Stimulated activated naive CD8-positive, alpha-beta T cell treated with anti-CD3 and anti-CD28 coated beads, Interleukin-15, amount 100 ng/mL, for 72 hours (primary cell): ENCODE results near the gene TSPEAR.
A peak's percentile ranks its signal among the peaks of the same experiment; 100 is the strongest.

Source experiments
- ATAC-seq: fragments of 150-1000 bp; cut with Tn5 transposase; 2 replicates; pipeline ENCODE4 v1.10.0; 2021; ENCODE audit warnings: mild to moderate bottlenecking, moderate library complexity
- DNase-seq, 2 donors: peaks; one replicate each; pipeline ENCODE4 v3.0.0; 2021 to 2022
- H3K27ac Mint-ChIP-seq, 2 donors: one replicate each; pipeline ENCODE4 v1.8.0; 2022; ENCODE audit warnings: mild to moderate bottlenecking in 2 of 2, mixed read lengths in 2 of 2, moderate library complexity in 2 of 2
- H3K27me3 Mint-ChIP-seq: one replicate; pipeline ENCODE4 v1.8.0; 2022; ENCODE audit warnings: mixed read lengths
- H3K4me1 Mint-ChIP-seq: one replicate; pipeline ENCODE4 v1.8.0; 2022; ENCODE audit warnings: mild to moderate bottlenecking, mixed read lengths
- H3K4me3 Mint-ChIP-seq, 2 donors: one replicate each; pipeline ENCODE4 v1.8.0; 2022; ENCODE audit warnings: mild to moderate bottlenecking in 2 of 2, mixed read lengths in 2 of 2, moderate library complexity in 1 of 2
- H3K9me3 Mint-ChIP-seq, 2 donors: one replicate each; pipeline ENCODE4 v1.8.0; 2022; ENCODE audit warnings: mixed read lengths in 2 of 2

The TSPEAR gene

DNA sequence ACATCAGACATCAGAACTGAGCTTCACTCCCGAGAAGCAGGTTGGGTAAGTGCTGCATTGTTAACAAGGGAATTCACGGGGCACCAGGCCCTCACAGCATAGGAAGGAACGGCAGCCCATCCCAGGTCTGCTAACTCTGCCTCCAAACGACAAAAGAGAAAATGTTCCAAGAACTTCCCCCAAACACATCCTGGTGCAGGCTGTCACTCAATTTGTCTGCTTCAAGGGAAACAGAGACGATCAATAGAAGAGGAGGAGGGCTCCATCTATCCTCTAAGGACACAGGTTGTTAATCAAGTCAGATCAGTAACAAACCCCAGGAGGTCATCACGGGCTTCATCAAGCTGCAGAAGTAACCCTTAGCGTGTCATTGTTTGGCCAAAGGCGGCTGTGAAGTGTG is 3.5 kb upstream of the TSPEAR start:
- Mint-ChIP-seq H3K4me1 (peaks cover 26% of the 10 kb centered on the region), H3K27ac (peak overlapping the region in 1 of 2 donors; percentile 11), H3K9me3 (peaks cover 0 to 4% of the 10 kb centered on the region in 2 donors), H3K4me3 (peak overlapping the region in 1 of 2 donors; percentile 27), H3K27me3 (peaks cover 69% of the 10 kb centered on the region)
- DNase-seq: no peak
- ATAC-seq: no peak

DNA sequence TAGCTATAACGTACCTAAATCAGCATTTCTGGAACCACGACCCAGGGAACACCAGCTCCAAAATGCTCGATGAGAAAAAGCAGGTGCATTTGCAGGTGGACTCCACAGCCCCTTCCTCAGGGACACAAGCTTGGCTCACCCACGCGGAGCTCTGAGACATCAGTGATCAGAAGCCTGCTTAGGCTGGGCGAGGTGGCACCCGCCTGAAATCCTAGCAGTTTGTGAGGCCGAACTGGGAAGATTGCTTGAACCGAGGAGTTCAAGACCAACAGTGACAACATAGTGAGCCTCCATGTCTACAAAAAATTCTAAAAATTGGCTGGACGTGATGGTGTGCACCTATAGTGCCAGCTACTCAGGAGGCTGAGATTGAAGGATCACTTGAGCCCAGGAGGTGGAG is 2.5 kb upstream of the TSPEAR start:
- Mint-ChIP-seq H3K27ac (no peak overlapping the region), H3K27me3 (peaks cover 72% of the 10 kb centered on the region), H3K9me3 (peaks cover 0 to 4% of the 10 kb centered on the region in 2 donors), H3K4me3 (no peak overlapping the region), H3K4me1 (peaks cover 37% of the 10 kb centered on the region)
- no peak for DNase-seq
- no peak for ATAC-seq

DNA sequence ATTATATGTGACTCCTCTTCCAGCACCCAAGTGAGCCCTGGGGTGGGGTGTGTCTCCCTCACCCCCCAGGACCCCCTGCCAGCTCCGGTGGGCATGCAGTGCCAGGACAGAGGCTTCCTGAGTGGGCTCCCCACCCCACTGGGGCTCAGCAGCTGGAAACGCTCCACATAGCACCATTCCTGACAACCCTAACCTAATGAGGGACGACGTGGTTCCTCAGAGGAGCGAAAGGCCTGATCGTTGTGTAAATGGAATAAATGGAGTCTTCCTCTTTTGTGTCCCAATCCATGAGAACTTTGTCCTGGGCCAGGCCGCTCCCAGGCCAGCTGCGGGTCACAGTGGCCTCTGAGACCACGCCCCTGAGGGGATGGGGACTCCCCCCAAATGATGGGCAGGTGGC is 1.8 kb upstream of the TSPEAR start:
- peak in 1 of 2 donors; percentile 1 for DNase-seq

DNA sequence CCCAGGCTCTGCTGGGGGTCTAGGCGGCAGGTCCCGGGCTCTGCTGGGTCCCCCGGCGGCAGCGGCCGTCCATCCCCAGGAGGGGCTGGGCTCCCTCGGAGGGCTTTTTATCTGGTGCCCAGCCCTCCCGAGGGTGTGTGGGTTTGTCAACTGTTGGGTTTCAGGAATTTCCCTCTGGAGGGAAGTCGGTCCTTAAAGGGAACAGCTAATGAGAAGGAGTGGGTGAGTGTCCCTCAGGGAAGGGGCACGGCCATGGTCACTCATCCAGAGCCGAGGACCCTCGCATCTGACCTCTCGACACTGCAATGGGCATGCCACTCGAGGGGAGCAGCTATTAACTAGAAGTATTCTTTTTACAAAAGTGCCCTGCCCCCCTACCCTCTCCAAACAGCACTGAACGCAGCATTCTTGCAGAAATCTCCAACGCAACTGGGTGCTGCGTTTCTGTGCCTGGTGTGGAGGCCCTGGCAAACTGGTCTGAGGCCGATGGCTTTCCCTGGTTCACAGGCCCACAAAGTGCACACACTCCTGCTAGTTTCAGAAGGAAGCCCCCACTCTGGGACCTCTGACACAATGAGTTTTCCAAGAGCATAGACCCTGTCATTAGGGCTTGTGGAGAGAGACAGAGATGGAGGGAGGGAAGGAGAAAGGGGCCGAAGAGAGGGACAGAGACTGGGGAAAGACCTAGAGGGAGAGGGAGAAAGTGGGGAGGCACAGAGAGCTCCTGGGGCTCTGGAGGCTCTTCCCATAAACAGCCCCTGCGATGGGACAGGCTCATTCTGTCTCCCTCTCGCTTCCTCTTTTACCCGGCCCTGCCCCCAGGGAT is 1.0 kb upstream of the TSPEAR start:
- H3K4me3 Mint-ChIP-seq: no peak overlapping the region
- peaks cover 77% of the 10 kb centered on the region for H3K27me3 Mint-ChIP-seq
- DNase-seq (peak in 1 of 2 donors; percentile 4), ATAC-seq (no peak)
- peaks cover 51% of the 10 kb centered on the region for H3K4me1 Mint-ChIP-seq
- peaks cover 0 to 4% of the 10 kb centered on the region in 2 donors for H3K9me3 Mint-ChIP-seq
- no peak overlapping the region for H3K27ac Mint-ChIP-seq

More for the DNA sequence above, 1.8 kb upstream of the TSPEAR start:
- Mint-ChIP-seq H3K27ac (no peak overlapping the region), H3K27me3 (peaks cover 72% of the 10 kb centered on the region), H3K9me3 (peaks cover 0 to 4% of the 10 kb centered on the region in 2 donors), H3K4me3 (no peak overlapping the region), H3K4me1 (peaks cover 44% of the 10 kb centered on the region)
- no peak for ATAC-seq

DNA sequence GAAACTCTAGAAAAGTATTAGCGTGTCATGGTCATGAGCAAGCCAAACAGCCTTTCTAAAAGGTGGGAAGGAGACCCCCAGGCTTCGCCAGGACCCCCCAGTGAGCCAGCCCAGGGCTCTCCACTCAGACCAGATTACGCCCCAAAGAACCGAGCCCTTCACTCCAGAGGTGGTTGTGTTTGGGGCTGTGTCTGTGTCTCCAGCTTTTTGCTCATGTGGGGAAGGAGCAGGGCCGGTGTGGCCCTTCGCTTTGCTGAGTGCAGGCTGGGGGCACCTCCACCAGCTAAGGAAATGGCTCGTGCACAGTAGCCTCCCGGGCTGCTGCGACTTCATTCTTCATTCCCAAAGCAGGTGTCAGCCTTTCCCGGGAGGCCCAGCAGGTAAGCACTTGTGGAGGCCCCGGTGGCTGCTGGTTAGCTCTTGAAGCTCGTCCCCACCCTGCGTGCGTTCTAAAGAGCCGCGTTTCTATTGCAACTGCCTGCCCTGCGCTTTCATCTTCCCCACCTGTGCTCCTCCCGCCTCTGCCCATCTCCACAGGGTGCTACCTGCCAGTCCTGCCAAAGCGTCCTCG is 531 bp downstream of the TSPEAR start:
- ATAC-seq (peak; percentile 31), DNase-seq (peak in 1 of 2 donors; percentile 11)
- no peak overlapping the region for H3K27ac Mint-ChIP-seq
- H3K4me3 Mint-ChIP-seq: peak overlapping the region in 1 of 2 donors; percentile 39
- H3K4me1 Mint-ChIP-seq: peaks cover 62% of the 10 kb centered on the region
- peaks cover 92% of the 10 kb centered on the region for H3K27me3 Mint-ChIP-seq
- H3K9me3 Mint-ChIP-seq: peaks cover under 1 to 7% of the 10 kb centered on the region in 2 donors

DNA sequence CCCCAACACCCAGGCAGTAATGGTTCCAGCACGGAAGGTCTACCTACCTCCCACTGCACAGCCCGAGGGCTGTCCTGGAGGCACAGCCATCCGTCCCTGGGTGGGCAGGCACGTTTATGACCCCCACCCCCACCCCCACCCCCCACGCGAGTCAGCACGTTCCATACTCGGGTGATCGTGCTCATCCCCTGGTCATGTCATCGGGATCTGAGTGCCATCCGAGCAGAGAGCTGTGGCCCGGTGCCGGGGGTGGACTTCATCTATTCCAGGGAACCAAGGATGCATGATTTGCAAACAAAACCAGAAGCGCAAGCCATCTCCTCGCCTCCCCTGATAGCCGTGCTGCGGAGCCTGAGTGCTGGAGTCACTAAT is 1.1 kb downstream of the TSPEAR start:
- Mint-ChIP-seq H3K4me3 (peak overlapping the region in 1 of 2 donors; percentile 59), H3K4me1 (peaks cover 61% of the 10 kb centered on the region), H3K27ac (no peak overlapping the region), H3K9me3 (peaks cover 0 to 13% of the 10 kb centered on the region in 2 donors), H3K27me3 (peaks cover 98% of the 10 kb centered on the region)
- ATAC-seq (no peak), DNase-seq (no peak)

DNA sequence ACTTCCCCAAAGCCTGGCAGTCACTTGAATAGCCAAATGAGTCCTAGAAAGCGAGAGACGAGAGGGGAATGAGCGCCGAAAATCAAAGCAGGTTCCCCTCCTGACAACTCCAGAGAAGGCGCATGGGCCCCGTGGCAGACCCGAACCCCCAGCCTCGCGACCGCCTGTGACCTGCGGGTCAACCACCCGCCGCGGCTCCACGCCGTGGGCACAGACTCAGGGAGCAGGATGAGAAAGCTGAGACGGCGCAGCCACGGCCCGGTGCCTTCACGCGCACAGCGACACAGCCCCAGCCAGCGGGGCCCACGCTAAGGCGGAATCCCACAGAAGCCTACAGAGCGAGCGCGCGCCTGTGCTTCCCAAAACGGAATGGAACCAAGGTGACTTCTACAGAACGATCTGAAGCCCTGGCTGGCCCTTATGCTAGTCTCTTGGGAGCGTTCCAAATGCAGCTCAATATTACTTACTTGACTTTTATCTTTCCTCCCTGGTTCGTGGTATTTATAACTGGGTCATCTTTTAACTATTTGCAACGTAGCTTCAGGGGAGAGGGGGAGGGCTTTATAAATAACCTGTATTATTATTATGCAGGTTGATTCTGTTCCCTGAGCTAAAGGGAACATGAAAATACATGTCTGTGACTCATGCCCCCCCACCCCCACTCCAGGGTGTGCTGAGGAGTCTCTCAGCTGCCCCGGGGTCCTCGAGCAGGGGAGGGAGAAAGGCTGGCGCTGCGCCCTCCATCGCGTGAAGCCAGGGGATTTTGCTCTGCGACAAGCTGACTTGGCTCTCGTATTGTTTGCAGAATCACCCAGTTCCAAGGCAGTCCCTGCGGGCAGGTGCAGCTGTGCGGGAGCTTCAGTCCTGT is 1.7 kb downstream of the TSPEAR start:
- H3K4me3 Mint-ChIP-seq: peak overlapping the region; percentile 59 to 62
- ATAC-seq: peak; percentile 25
- no peak overlapping the region for H3K27ac Mint-ChIP-seq
- peaks cover 54% of the 10 kb centered on the region for H3K4me1 Mint-ChIP-seq
- H3K9me3 Mint-ChIP-seq: peaks cover 0 to 19% of the 10 kb centered on the region in 2 donors
- peaks cover 100% of the 10 kb centered on the region for H3K27me3 Mint-ChIP-seq
- DNase-seq: peak in 1 of 2 donors; percentile 8

DNA sequence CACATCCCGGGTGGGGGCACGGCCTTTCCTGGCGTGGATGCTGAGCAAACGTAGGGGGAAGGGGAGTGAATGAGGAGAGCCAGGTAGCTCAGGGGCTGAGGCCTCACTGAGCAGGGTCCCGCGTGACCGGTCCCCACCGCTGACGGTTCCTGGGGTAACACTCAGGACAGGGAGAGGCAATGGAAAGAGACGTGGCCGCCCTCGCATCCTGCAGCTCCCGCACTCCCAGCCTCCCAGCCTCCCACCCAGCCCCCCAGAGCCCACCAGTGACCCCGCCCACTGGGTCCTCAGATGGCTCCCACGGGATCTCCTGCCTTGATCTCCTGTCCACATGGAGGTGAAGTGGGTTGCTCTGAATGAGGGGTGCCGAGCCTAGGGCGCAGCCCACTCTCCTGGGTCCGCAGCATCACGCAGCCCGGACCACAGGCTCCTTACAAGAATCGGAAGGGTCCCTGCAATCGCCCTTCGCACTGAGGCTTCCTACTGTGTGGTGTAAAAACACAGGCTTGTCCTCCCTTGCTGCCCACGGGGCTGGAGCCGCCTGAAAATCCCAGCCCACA is 2.4 kb downstream of the TSPEAR start:
- ATAC-seq: no peak
- H3K4me3 Mint-ChIP-seq: peak overlapping the region; percentile 59 to 62
- peaks cover 0 to 25% of the 10 kb centered on the region in 2 donors for H3K9me3 Mint-ChIP-seq
- no peak for DNase-seq
- peaks cover 100% of the 10 kb centered on the region for H3K27me3 Mint-ChIP-seq
- H3K27ac Mint-ChIP-seq: no peak overlapping the region
- peaks cover 53% of the 10 kb centered on the region for H3K4me1 Mint-ChIP-seq

DNA sequence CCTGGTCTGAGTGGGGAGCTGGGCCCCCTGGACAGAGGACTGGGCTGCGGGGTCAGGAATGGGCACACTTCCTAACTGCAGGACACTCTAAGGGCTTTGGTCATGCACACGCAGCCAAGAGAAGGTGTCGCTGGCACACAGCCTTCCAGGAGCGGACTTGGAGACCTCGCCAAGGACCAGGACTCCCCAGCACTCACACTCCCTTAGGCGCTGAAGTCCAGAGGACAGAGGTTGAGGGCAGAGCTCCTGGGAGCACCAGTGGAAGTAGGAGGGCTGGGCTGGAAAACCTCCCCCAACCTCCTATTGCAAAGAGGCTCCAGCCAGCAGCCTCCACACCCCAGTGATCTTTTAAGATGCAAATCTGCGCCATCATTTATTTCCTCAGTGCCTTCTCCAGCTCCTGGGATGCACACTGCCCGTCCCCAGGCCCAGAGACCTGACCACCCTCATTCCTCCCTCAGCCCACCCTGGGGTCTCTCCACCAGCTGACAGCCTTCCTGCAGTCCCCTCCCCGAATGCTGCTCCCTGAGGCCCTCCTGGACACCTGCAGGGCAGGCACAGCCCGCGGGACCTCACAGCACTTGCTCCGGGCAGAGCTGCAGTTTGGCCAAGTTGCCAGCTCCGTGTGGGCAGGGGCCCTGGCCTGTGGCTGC is 3.0 kb downstream of the TSPEAR start:
- DNase-seq: no peak
- Mint-ChIP-seq H3K9me3 (peaks cover 0 to 25% of the 10 kb centered on the region in 2 donors), H3K4me3 (peak overlapping the region in 1 of 2 donors; percentile 38), H3K4me1 (peaks cover 53% of the 10 kb centered on the region), H3K27ac (no peak overlapping the region), H3K27me3 (peaks cover 100% of the 10 kb centered on the region)
- ATAC-seq: no peak

DNA sequence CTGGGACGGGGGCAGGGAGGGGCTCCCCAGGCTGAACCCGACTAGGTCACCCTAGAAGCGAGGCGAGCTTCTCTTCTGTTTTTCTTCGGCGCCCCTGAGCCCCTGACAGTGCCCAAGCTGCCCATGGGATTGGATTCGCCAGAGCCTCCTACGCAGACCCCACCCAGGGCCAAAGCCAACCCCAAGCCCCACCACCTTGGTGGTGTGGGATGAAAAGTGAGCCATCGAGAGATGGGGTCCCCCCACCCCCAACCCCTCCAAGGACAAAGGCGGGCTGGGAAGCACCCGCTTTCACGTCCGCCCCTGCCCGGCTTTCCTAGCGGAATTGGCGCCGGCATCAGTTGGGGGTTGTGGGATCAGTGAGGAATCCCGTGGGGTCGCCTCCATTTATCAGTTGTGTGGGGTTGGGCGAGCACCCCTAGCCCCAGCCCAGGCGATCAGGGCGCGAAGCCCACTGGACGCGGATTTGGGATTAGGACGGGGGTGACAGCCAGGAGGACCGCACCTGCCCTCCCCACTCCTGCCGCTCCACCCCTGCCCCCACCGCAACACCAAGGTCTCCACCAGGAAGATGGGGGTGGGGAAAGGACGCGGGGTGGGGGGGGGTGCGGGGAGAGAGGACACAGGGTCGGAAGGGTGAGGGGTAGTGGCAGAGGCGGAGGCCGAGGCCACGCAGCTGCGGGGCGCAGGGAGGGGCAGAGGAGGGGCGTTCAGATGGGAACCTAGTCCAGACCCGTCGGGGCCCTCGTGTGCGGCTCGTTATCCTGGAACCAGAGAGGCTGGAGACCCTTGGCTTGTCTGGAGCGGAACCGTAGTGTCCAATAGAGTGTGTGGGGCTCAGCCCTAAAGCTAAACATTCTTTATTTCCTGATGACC is 4.4 kb downstream of the TSPEAR start:
- Mint-ChIP-seq H3K27me3 (peaks cover 100% of the 10 kb centered on the region), H3K4me3 (peak overlapping the region in 1 of 2 donors; percentile 5), H3K9me3 (peaks cover 0 to 25% of the 10 kb centered on the region in 2 donors), H3K4me1 (peaks cover 53% of the 10 kb centered on the region), H3K27ac (no peak overlapping the region)
- ATAC-seq (no peak), DNase-seq (no peak)

DNA sequence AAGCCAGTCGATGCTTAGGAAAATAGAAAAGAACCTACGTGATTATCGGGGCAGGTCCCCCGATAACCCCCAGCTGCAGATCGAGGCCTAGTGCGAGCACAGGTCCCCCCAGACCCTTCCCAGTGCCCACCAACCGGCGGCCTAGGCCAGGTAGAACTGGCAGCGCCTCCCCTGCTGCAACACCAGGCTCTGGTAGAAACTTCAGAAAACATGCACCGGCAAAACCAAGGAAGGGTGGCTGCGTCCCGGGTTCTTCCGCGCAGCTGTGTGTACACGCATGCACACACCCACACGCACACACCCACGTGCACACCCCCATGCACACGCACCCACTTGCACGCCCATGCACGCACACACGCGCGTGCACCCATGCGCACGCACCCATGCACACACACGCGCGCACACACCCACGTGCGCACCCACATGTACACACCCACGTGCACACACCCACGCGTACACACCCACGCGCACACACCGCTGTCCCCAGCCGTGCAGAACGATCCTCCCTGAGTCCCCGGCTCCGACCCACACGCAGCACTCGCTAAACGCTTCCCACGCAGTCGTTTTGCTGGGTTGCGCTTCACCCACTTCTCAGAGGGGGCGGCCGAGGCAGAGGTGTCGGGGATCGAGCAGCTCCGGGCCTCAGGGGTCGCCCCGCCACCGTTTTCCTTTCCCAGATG is 5.2 kb downstream of the TSPEAR start:
- peak overlapping the region in 1 of 2 donors; percentile 18 for H3K4me3 Mint-ChIP-seq
- no peak for ATAC-seq
- H3K9me3 Mint-ChIP-seq: peaks cover 0 to 25% of the 10 kb centered on the region in 2 donors
- H3K4me1 Mint-ChIP-seq: peaks cover 45% of the 10 kb centered on the region
- peaks cover 100% of the 10 kb centered on the region for H3K27me3 Mint-ChIP-seq
- DNase-seq: no peak
- no peak overlapping the region for H3K27ac Mint-ChIP-seq

DNA sequence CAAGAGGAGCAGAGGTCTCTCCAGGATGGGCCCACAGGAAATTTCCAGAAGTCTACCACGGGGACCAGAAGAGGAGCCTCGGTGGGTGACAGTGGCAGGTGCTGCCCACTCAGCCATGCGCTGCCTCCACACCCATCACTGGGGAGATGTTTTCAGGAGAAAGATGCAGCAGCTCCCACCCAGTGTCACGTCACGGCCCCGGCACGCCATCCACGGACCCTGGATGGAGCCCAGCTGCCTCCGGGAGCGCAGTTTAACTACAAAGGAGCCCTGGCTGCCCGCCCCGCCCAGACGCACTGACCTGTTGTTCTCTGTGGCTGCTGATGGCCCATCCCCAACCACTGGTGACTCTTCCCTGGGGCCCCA is 6.8 kb downstream of the TSPEAR start:
- DNase-seq (no peak), ATAC-seq (no peak)
- Mint-ChIP-seq H3K9me3 (peaks cover 0 to 25% of the 10 kb centered on the region in 2 donors), H3K27ac (no peak overlapping the region), H3K27me3 (peaks cover 100% of the 10 kb centered on the region), H3K4me3 (no peak overlapping the region), H3K4me1 (peaks cover 34% of the 10 kb centered on the region)

DNA sequence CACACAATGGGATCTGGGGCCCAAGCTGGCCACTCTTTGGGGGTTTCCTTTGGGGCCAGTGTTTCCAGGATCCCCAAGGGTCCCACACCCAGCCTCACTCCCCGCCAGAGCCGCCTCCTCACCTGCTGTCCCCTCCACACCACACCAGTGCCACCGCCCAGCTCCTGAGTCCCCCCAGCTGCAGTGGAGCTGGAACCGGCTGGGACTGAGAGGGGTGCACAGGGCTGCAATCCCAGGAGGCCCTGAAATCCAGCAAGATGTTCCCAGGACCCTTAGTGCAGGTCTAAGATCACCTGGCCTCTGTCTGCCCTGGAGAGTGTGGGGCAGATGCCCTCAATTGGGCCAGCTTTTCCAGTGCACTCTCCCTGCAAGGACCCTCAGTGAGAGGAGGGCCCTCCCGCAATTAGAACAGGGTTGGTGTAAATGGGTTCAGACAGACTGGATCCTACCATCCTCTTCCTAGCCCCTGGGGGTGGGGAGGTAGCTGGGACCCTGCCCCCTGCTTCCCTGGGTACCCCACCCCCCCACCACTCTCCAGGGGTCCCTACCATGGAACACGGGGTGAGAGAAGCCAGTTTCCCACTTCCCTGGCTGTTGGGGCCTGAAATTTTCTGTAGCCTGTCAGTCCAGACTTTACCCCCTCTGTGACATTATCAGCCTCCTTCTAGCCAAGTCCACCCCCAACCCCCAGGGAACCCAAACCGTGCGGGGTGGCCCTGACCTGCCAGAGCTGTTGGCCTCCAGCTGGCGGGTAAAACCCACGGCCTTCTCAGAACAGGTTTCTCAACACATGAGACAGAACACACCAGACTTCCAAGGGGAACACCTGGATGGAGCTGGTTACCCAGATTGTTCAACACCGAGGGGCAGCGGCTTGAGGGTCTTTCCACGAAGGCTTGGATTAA is 7.4 kb downstream of the TSPEAR start:
- Mint-ChIP-seq H3K9me3 (peaks cover 0 to 25% of the 10 kb centered on the region in 2 donors), H3K27me3 (peaks cover 100% of the 10 kb centered on the region), H3K27ac (no peak overlapping the region), H3K4me1 (peaks cover 31% of the 10 kb centered on the region), H3K4me3 (no peak overlapping the region)
- ATAC-seq (no peak), DNase-seq (no peak)
